ENCODE results near the gene GIPC2. TPM values are rescaled to one million over a fixed set of nuclear protein-coding genes. Genes with fewer than 3 reads are reported as not detected.

The GIPC2 gene
- total and polyA plus RNA-seq, 2 donors (not counting 3 experiments of a cell fraction or from before 2014, with no cell fraction given): 2.8 to 9.6 TPM

- dilution Hi-C loops (cut with MboI; ENCODE audit: extremely low pct_ligation_motif_present, low sequenced_read_pairs) (no loop called here), intact Hi-C loops (cut with micrococcal nuclease) (loop anchor here (1.0 to 5.0 kb wide), 3 partner anchors 99 to 421 kb away; partner anchors contain the start of genes DNAJB4, NEXN and ZZZ3)
- H3K4me1 ChIP-seq (ENCODE audit: control insufficient read depth, extremely low read depth, insufficient read depth, low read length): peaks cover 38% of the 10 kb centered on the region
Observed at GRCh38 chr1:78102916-78103315, 57.1 kb downstream of the GIPC2 start.

More at GRCh38 chr1:78102916-78103315, 57.1 kb downstream of the GIPC2 start:
- CTCF ChIA-PET: interaction anchor here (1.7 to 5.4 kb wide), 3 partner anchors 11 to 98 kb away, joined by 4 to 49 read pairs (median 16); partner anchors contain the start of gene DNAJB4
- DNase-seq (ENCODE audit: low read depth, low spot score): peak; percentile 37
- H3K4me2 ChIP-seq (ENCODE audit: insufficient read depth, low read length): no peak overlapping the region
- H3K9me3 ChIP-seq (replicated peaks; ENCODE audit: control insufficient read depth, insufficient read depth, low read length): no peaks in the 10 kb centered on the region
- no peak overlapping the region for H2AFZ ChIP-seq (ENCODE audit: low read depth, low read length)
- POLR2A ChIA-PET: interaction anchor here (0.8 to 2.9 kb wide), 2 partner anchors 25 to 97 kb away, joined by 4 to 43 read pairs; partner anchors contain the start of gene DNAJB4
- no peaks in the 10 kb centered on the region for H4K20me1 ChIP-seq (replicated peaks; ENCODE audit: control insufficient read depth, extremely low read depth, insufficient read depth, low read length)
- no peaks in the 10 kb centered on the region for H3K79me2 ChIP-seq (ENCODE audit: control insufficient read depth, insufficient read depth, low read length)
- H3K9ac ChIP-seq (replicated peaks; ENCODE audit: extremely low read depth, insufficient read depth, low read length): peak overlapping the region; percentile 56
- no peaks in the 10 kb centered on the region for H3K27me3 ChIP-seq (ENCODE audit: control insufficient read depth in 2 of 2, insufficient read depth in 2 of 2, low read length in 2 of 2)
- no peak for FAIRE-seq
- no peaks in the 10 kb centered on the region for H3K9me1 ChIP-seq (replicated peaks; ENCODE audit: control insufficient read depth, extremely low read depth, insufficient read depth, low read length)
- H3K27ac ChIP-seq (ENCODE audit: insufficient read depth, low read depth, low read length): peak overlapping the region; percentile 98
- H3K4me3 ChIP-seq (replicated peaks in 1 of 3; ENCODE audit: insufficient read depth in 1 of 3, low read depth in 1 of 3, low read length in 3 of 3): no peak overlapping the region
- TF ChIP-seq POLR2AphosphoS5 (IDR thresholded peaks at IDR 0.05; ENCODE audit: insufficient read depth, low read depth, low read length): no peak
- TF ChIP-seq CTCF (IDR thresholded peaks at IDR 0.05; ENCODE audit: extremely low read depth in 1 of 2, insufficient read depth in 1 of 2, low read depth in 1 of 2, low read length in 2 of 2): no peak
- no peaks in the 10 kb centered on the region for H3K36me3 ChIP-seq (ENCODE audit: control insufficient read depth in 2 of 2, extremely low read depth in 1 of 2, insufficient read depth in 2 of 2, low read length in 2 of 2)
- BruUV-seq (replicated peaks): no TSS peak
